HG02852 (cell line): ENCODE measurements around the gene LEF1.

Experiments
- ATAC-seq: cut with Tn5 transposase; IDR thresholded peaks from one replicate; pipeline ENCODE4 v1.9.1; 2021; ENCODE audit warnings: mild to moderate bottlenecking, moderate library complexity; ENCODE audit not compliant: unreplicated experiment

The LEF1 gene

DNA sequence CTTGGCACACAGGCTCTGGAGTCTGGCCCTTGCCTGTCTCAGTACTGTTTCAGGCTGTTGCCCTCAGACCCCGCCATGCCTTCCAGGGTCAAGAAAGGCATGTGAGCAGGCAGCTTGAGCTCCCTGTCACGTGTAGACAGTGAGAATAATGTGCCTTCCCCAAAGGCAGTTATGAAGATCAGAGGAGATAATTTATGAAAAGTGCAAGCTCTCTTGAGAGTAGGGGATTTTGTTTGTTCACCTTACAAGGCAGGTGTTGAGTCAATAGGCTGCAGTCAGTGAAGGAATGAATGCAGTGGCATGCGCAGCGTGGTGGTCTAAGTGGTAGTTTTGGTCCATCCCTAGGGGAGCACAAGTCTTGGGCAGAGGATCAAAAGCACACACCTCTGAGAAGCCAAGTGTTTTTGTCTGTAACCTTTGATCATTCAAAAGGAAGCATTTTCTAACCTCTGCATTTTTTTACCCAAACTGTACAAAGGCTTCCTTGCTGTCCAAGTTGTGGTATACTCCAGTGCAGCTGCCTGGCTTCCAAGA is 164.7 kb downstream of the LEF1 start:
- ATAC-seq = no peak

DNA sequence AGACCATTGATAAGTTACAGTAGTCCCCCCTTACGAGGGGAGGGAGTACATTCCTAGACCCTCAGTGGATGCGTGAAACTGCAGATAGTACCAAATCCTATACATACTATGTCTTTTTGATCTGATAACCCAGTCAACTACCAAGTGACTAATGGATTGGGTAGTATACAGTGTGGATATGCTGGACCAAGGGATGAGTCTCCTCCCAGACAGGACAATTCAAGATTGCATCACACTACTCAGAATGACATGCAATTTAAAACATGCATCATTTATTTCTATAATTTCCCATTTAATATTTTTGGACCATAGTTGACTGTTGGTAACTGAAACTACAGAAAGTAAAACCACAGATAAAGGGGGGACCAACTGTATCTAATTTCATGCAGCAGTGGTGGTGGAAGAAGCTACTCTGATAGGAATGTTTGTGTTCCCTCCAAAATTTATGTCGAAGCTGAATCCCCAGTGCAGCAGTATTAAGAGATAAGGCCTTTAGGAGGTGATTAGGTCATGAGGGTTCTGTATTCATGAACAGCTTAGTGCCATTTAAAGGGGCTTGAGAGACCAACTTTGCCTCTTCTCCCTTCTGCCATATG is 167.1 kb downstream of the LEF1 start:
- ATAC-seq = no peak

DNA sequence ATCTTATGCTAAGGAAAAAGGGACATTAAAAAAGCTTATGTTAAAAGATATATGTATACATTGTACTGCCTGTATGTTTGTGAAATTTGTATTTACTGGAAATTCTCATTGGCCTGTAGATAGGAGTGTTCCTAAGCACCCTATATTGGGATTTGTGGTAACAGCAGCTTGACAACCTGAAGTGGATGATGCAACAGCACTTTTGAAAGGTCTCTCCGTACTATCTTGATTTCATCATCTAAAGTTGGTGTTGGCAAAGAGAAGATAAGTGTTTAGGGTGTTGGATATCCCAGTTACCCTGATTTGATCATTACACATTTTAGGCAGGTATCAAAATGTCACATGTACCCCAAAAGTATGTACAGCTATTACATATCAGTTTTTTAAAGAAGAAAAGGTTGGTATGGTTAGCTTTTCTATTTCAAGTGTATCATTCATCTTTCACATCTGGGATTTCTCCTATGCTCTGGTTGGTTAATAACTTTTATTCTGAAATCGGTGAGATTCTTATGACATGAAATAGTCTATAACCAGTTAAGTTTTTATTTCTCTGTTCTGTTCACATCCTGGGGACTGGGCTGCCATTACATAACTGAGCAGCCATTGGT is 168.7 kb downstream of the LEF1 start:
- no peak for ATAC-seq

DNA sequence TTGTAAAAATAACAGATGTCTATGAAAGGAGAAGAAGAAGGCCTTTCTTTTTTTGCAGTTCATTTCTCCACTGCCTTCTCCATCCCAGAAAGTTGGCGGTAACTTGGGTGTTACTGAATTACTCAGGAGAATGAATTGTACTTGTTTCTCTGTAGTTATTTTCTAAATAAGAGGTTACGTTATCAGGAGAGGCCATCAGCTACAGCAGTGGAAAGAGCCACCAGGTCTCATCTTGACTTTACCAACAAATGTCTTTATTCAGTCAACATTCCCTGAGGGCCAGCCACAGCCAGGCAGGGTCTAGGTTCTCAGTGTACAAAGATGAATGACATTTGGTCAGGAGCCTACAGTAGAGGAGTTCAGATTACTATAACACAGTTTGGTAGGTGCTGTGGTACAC is 170.9 kb downstream of the LEF1 start:
- no peak for ATAC-seq
